Liver (tissue), 9 donors: ENCODE results near the gene COL26A1. TPM values are rescaled to one million over a fixed set of nuclear protein-coding genes. Genes with fewer than 3 reads are reported as not detected.

ENCODE experiments used
- DNase-seq: peaks from one replicate; pipeline ENCODE4 v3.0.0-alpha.2; 2017; ENCODE audit warnings: low spot score
- H3K27ac ChIP-seq, 2 donors: one replicate each; pipeline ENCODE4 v1.7.0; 2013; ENCODE audit warnings: inconsistent platforms in 2 of 2, low read length in 2 of 2, control low read depth in 1 of 2, low read depth in 1 of 2, mild to moderate bottlenecking in 1 of 2
- H3K27me3 ChIP-seq, 4 donors: one replicate each; pipeline versions ENCODE4 v1.6.1 to v1.7.0; 2013; ENCODE audit warnings: low read length in 3 of 4, inconsistent platforms in 1 of 4, mild to moderate bottlenecking in 1 of 4, moderate library complexity in 1 of 4; ENCODE audit not compliant: control insufficient read depth in 4 of 4, insufficient read depth in 4 of 4
- H3K36me3 ChIP-seq, 4 donors: one replicate each; pipeline versions ENCODE4 v1.6.1 to v1.7.0; 2013; ENCODE audit warnings: low read length in 3 of 4, mild to moderate bottlenecking in 3 of 4, low read depth in 1 of 4, moderate library complexity in 1 of 4; ENCODE audit not compliant: control insufficient read depth in 4 of 4, insufficient read depth in 3 of 4
- H3K4me1 ChIP-seq, 4 donors: one replicate each; pipeline versions ENCODE4 v1.6.1 to v1.7.0; 2013; ENCODE audit warnings: low read length in 3 of 4, mild to moderate bottlenecking in 3 of 4, moderate library complexity in 1 of 4; ENCODE audit not compliant: control insufficient read depth in 4 of 4, insufficient read depth in 4 of 4
- H3K4me3 ChIP-seq, 3 donors: one replicate each; pipeline versions ENCODE4 v1.6.1 to v1.7.0; 2013; ENCODE audit warnings: low read length in 3 of 3, control low read depth in 1 of 3, low read depth in 1 of 3, mild to moderate bottlenecking in 1 of 3
- H3K9ac ChIP-seq, 2 donors: one replicate each; pipeline ENCODE4 v1.7.0; 2013; ENCODE audit warnings: low read length in 2 of 2, mild to moderate bottlenecking in 2 of 2, moderate library complexity in 2 of 2, control low read depth in 1 of 2, low read depth in 1 of 2
- H3K9me3 ChIP-seq, 4 donors: one replicate each; pipeline versions ENCODE4 v1.6.1 to v1.7.0; 2013; ENCODE audit warnings: low read length in 3 of 4; ENCODE audit not compliant: control insufficient read depth in 4 of 4
- ATF3 ChIP-seq: IDR thresholded peaks from 2 replicates; pipeline ENCODE4 v1.6.1; 2016; ENCODE audit warnings: antibody characterized with exemption
- EGR1 ChIP-seq, 2 donors: IDR thresholded peaks; 2 replicates each; pipeline ENCODE4 v1.6.1; 2016 to 2018; ENCODE audit warnings: antibody characterized with exemption in 2 of 2, low read depth in 2 of 2
- FOXA1 ChIP-seq: IDR thresholded peaks from 2 replicates; pipeline ENCODE4 v1.6.1; 2016; ENCODE audit warnings: antibody characterized with exemption
- FOXA2 ChIP-seq: IDR thresholded peaks from 2 replicates; pipeline ENCODE4 v1.6.1; 2016; ENCODE audit warnings: antibody characterized with exemption
- GABPA ChIP-seq, 2 donors: IDR thresholded peaks in 1 of 2; conservative IDR thresholded peaks in 1 of 2; 2 replicates each; pipeline ENCODE4 v1.6.1; 2016; ENCODE audit warnings: antibody characterized with exemption in 2 of 2, mild to moderate bottlenecking in 1 of 2, moderate library complexity in 1 of 2
- HNF4A ChIP-seq, 2 donors: conservative IDR thresholded peaks; 2 replicates each; pipeline ENCODE4 v1.6.1; 2016; ENCODE audit warnings: antibody characterized with exemption in 2 of 2, mild to moderate bottlenecking in 2 of 2
- HNF4G ChIP-seq: IDR thresholded peaks from 2 replicates; pipeline ENCODE4 v1.6.1; 2016; ENCODE audit warnings: antibody characterized with exemption
- JUND ChIP-seq, 2 donors: IDR thresholded peaks; 2 replicates each; pipeline ENCODE4 v1.6.1; 2016; ENCODE audit warnings: antibody characterized with exemption in 2 of 2
- NR2F2 ChIP-seq: IDR thresholded peaks from 2 replicates; pipeline ENCODE4 v1.6.1; 2016; ENCODE audit warnings: antibody characterized with exemption
- RAD21 ChIP-seq, 2 donors: IDR thresholded peaks; 2 replicates each; pipeline ENCODE4 v1.6.1; 2016; ENCODE audit warnings: antibody characterized with exemption in 2 of 2, mild to moderate bottlenecking in 2 of 2
- RXRA ChIP-seq, 2 donors: IDR thresholded peaks; 2 replicates each; pipeline ENCODE4 v1.6.1; 2017 to 2018; ENCODE audit warnings: antibody characterized with exemption in 2 of 2, mild to moderate bottlenecking in 1 of 2
- SP1 ChIP-seq: IDR thresholded peaks from 2 replicates; pipeline ENCODE4 v1.6.1; 2018; ENCODE audit warnings: antibody characterized with exemption, mild to moderate bottlenecking
- TAF1 ChIP-seq: conservative IDR thresholded peaks from 2 replicates; pipeline ENCODE4 v1.6.1; 2016; ENCODE audit warnings: antibody characterized with exemption, mild to moderate bottlenecking
- YY1 ChIP-seq: IDR thresholded peaks from 2 replicates; pipeline ENCODE4 v1.6.1; 2016; ENCODE audit warnings: antibody characterized with exemption, mild to moderate bottlenecking
- ZBTB33 ChIP-seq: IDR thresholded peaks from 2 replicates; pipeline ENCODE4 v1.6.1; 2016; ENCODE audit warnings: antibody characterized with exemption
- WGBS: extraction: QIAGEN DNeasy Blood & Tissue Kit; methylation state at CpG from one replicate; pipeline ENCODE4 v1.1.7; 2013; 5-methylcytosine and 5-hydroxymethylcytosine counted together
- polyA plus RNA-seq, 2 donors: library from polyadenylated mRNA; stranded (reverse) in 1 of 2; unstranded in 1 of 2; fragments of 200-250 nt in 1 of 2; fragments of >200 nt in 1 of 2; fragmentation: Nextera tagmentation in 1 of 2; extraction: Ambion mirVana in 1 of 2; gene quantifications; one replicate each; pipeline versions ENCODE4 v1.2.1 to v1.2.3, GENCODE V29; 2013 to 2015
- total RNA-seq, 2 donors: library from RNA; depleted of rRNA; stranded (reverse); fragments of >200 nt; gene quantifications; one replicate each; pipeline ENCODE4 v1.2.3, GENCODE V29; 2014
- TF ChIP-seq, protein P1 (sequence below): IDR thresholded peaks from 2 replicates; pipeline ENCODE4 v1.6.1; 2016; ENCODE audit warnings: antibody characterized with exemption
- TF ChIP-seq, protein P2 (sequence below): IDR thresholded peaks from 2 replicates; pipeline ENCODE4 v1.6.1; 2016; ENCODE audit warnings: antibody characterized with exemption, mild to moderate bottlenecking
- TF ChIP-seq, protein P3 (sequence below): fragments of 150-350 bp; IDR thresholded peaks from 2 replicates; pipeline ENCODE4 v1.5.1; 2017; ENCODE audit warnings: improper control_type of control experiment, low read depth, low read length; ENCODE audit not compliant: missing input control
- donor health status: healthy.
- donor health status: healthy.
- donor health status: healthy.
- donor health status: healthy.
- donor health status: healthy.

The COL26A1 gene
- total and polyA plus RNA-seq, 4 donors: 0.76 to 1.8 (median 0.96) TPM

DNA sequence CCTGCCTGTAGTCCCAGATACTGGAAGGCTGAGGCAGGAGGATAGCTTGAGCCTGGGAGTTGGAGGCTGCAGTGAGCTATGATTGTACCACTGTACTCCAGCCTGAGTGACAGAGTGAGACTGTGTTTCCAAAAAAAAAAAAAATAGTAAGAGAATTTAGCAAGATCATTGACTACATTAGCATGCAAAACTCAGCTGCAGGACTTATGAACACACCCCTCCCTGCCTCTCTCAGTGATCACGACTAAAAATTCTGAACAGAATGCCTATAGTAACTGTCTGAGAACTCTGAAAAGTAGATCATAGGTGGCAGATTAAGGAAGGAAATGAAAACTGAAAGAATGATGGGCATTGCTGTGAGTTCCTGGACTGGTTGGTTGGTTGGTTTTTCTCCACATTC lies 215.9 kb downstream of the COL26A1 start:
- 58% methylated on average over 1 of the region's 1 CpG for WGBS
- TF ChIP-seq ZBTB33: no peak
- TF ChIP-seq HNF4A (conservative IDR thresholded peaks at IDR 0.05): no peak
- TF ChIP-seq, protein P1, sequence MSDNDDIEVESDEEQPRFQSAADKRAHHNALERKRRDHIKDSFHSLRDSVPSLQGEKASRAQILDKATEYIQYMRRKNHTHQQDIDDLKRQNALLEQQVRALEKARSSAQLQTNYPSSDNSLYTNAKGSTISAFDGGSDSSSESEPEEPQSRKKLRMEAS: no peak
- TF ChIP-seq JUND (IDR thresholded peaks at IDR 0.05): no peak
- no peak for TF ChIP-seq SP1
- TF ChIP-seq, protein P2, sequence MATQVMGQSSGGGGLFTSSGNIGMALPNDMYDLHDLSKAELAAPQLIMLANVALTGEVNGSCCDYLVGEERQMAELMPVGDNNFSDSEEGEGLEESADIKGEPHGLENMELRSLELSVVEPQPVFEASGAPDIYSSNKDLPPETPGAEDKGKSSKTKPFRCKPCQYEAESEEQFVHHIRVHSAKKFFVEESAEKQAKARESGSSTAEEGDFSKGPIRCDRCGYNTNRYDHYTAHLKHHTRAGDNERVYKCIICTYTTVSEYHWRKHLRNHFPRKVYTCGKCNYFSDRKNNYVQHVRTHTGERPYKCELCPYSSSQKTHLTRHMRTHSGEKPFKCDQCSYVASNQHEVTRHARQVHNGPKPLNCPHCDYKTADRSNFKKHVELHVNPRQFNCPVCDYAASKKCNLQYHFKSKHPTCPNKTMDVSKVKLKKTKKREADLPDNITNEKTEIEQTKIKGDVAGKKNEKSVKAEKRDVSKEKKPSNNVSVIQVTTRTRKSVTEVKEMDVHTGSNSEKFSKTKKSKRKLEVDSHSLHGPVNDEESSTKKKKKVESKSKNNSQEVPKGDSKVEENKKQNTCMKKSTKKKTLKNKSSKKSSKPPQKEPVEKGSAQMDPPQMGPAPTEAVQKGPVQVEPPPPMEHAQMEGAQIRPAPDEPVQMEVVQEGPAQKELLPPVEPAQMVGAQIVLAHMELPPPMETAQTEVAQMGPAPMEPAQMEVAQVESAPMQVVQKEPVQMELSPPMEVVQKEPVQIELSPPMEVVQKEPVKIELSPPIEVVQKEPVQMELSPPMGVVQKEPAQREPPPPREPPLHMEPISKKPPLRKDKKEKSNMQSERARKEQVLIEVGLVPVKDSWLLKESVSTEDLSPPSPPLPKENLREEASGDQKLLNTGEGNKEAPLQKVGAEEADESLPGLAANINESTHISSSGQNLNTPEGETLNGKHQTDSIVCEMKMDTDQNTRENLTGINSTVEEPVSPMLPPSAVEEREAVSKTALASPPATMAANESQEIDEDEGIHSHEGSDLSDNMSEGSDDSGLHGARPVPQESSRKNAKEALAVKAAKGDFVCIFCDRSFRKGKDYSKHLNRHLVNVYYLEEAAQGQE: no peak
- no peak for TF ChIP-seq EGR1 (IDR thresholded peaks at IDR 0.05; ENCODE audit: low read depth in 2 of 2)
- TF ChIP-seq RXRA (IDR thresholded peaks at IDR 0.05): no peak
- TF ChIP-seq HNF4G: no peak
- TF ChIP-seq FOXA2: no peak
- TF ChIP-seq TAF1: no peak
- no peak for TF ChIP-seq YY1
- TF ChIP-seq GABPA (IDR thresholded peaks at IDR 0.05 in 1 of 2, conservative IDR thresholded peaks at IDR 0.05 in 1 of 2): no peak
- no peak for TF ChIP-seq RAD21 (IDR thresholded peaks at IDR 0.05)
- no peak for TF ChIP-seq NR2F2
- TF ChIP-seq FOXA1: no peak
- no peak for TF ChIP-seq ATF3
- TF ChIP-seq, protein P3, sequence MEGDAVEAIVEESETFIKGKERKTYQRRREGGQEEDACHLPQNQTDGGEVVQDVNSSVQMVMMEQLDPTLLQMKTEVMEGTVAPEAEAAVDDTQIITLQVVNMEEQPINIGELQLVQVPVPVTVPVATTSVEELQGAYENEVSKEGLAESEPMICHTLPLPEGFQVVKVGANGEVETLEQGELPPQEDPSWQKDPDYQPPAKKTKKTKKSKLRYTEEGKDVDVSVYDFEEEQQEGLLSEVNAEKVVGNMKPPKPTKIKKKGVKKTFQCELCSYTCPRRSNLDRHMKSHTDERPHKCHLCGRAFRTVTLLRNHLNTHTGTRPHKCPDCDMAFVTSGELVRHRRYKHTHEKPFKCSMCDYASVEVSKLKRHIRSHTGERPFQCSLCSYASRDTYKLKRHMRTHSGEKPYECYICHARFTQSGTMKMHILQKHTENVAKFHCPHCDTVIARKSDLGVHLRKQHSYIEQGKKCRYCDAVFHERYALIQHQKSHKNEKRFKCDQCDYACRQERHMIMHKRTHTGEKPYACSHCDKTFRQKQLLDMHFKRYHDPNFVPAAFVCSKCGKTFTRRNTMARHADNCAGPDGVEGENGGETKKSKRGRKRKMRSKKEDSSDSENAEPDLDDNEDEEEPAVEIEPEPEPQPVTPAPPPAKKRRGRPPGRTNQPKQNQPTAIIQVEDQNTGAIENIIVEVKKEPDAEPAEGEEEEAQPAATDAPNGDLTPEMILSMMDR: no peak
- no peak overlapping the region for H3K4me3 ChIP-seq
- no peaks in the 10 kb centered on the region for H3K36me3 ChIP-seq
- H3K4me1 ChIP-seq: peaks cover 0 to 1% (median 0%) of the 10 kb centered on the region in 4 donors
- H3K27ac ChIP-seq: no peak overlapping the region
- no peaks in the 10 kb centered on the region for H3K27me3 ChIP-seq
- H3K9ac ChIP-seq: no peak overlapping the region
- H3K9me3 ChIP-seq: peaks cover 0 to 12% (median 4%) of the 10 kb centered on the region in 4 donors
- no peak for DNase-seq
